GM15510 (cell line): Measurements from ENCODE around the gene C9orf43.

ENCODE experiments used
- POLR2A ChIP-seq: IDR thresholded peaks from 3 replicates; pipeline ENCODE4 v1.6.1; 2011; ENCODE audit warnings: borderline replicate concordance; ENCODE audit not compliant: insufficient read length; ENCODE audit errors: extremely low read depth

C9orf43 gene

GRCh38 chr9:113471566-113471965 is 61.0 kb downstream of the C9orf43 start:
- no peak for TF ChIP-seq POLR2A

GRCh38 chr9:113472199-113472598 is 61.7 kb downstream of the C9orf43 start:
- no peak for TF ChIP-seq POLR2A

GRCh38 chr9:113474360-113475028 is 63.9 kb downstream of the C9orf43 start:
- no peak for TF ChIP-seq POLR2A

- no peak for TF ChIP-seq POLR2A
These were observed 64.5 kb downstream of the C9orf43 start for GRCh38 chr9:113475031-113475430.

DNA sequence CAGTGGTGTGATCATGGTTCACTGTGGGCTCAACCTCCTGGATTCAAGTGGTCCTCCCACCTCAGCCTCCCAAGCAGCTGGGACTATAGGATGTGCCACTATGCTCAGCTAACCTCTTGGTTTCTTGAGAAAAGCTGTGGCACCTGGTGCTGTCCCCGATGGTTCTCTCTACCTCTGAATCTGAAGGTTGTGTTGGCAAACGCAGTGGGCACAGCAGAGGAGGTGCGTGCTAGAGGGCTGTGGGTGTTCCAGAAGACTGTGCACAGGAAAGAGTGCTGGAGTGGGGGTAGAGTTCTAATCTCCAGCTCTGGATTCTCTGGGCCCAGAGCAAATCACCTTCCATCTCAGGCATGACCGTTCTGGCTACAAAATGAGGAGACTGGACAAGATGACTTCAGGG is 65.4 kb downstream of the C9orf43 start:
- TF ChIP-seq POLR2A, result no peak

DNA sequence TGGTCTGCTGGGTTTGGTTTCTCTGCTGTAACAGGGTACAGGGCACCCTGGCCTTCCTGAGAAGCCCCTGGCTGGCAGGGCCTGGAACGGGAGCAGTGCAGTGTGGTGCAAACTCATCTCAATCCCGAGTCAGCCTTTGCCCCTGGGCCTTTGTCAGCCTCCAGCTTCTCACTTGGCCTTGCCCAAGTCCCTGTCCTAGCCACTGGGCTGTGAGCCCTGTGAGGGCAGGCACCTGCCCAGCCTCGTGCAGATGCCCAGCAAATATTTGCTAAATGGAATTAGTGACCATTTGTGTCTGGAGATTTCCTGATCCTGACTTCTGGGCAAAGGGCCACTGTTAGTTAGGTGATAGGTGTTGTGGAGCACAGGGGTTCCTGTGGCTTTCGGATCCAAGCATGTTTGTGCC is 66.0 kb downstream of the C9orf43 start:
- no peak for TF ChIP-seq POLR2A

DNA sequence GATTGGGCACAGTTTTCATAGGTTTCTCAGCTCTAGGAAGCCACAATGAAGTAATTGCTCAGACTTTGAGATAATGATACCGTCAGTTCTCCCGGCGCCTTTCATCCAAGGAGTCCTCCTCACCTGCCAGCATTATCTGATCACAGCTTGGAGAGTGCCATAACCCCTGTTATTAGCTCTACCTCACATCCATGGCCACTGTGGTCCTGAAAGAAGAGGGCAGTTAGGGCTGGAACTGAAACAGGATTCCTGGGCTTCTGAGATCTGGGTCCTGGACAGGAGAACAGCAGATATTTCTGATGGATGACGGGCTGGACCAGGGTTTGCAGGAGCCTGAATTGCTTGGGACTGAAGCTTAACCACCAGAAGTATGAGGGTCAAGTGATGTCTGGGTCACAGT is 66.5 kb downstream of the C9orf43 start:
- TF ChIP-seq POLR2A, result no peak

DNA sequence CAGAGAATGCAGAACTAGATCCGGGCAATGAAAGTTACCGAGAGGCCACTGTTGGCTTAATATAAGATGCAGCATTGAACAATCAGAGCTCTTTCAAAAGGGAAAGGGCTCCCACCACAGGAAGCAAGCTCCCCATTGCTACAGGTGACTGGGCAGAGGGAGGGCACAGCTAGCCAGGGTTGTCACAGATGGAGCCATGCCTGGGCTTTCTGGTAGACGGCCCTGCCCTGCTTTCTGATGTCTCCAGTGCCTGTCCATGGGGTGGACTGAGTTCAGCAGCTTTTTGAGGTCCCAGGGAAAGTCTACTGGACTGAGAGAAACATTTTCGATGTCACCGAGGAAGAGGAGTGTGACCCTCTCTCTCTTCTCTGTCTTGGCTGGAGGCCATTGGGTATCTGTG is 67.1 kb downstream of the C9orf43 start:
- no peak for TF ChIP-seq POLR2A

DNA sequence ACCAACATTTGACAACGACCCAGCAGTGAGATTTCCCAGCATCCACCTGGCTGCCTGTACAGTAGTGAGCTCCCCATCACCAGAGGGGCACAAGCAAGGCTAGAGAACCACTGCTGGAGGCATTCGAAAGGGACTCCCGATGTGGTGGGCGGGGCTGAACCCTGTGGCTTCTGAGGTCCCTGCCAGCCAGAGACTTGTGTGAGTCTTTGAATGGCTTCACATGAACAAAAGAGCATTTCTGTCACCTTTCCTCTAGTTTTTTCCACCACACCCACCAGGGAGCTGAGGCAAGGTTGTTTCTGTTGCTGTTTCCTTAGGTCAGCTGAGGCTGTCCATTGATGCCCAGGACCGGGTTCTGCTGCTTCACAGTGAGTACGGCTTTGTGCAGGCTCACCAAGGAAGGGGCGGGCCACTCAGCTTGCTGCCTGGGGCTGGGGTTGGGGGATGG is 68.7 kb downstream of the C9orf43 start:
- TF ChIP-seq POLR2A, result no peak
